IPS-18c (cell line): Measurements from ENCODE around the gene KCNK16.

Experiments
- H3K4me3 ChIP-seq: 2 replicates; pipeline ENCODE4 v1.7.0; 2013; ENCODE audit warnings: low read depth, mild to moderate bottlenecking, low read length, moderate library complexity; ENCODE audit not compliant: insufficient read depth
- H3K9me3 ChIP-seq: one replicate; pipeline ENCODE4 v1.6.1; 2013; ENCODE audit warnings: mild to moderate bottlenecking, low read length, moderate library complexity; ENCODE audit not compliant: control insufficient read depth, insufficient read depth

The KCNK16 gene

DNA sequence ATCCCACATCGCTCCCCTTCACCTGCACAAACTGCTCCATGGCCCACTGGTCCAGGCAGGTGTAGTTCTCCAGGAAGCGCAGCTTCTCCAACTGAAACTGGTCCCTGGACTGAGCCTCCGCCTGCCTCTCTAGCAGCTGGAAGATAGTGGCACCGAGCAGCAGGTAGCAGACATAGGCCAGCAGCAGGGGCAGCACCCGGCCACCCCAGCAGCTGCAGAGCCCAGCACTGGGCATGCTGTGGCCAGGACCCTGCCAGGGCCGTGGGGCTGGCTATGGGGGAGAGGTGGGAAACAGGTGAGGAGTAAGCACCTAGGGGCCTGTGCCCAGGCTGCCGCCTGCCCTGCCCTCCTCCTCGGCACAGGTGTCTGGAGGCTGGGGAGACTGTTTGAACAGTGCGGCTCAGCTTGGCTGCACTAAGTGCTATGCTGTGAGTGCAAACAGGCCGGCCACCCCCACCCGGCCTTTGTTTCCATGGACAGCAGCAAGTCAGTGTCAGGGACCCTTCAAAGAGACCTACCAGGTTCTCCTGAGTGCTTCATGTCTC is at the start of gene KCNK16:
KCNK16 (minus strand) TSS at position 397 of the 545 bp plus-strand sequence; CDS start at position 235, 162 bp downstream.
- no peak within 1 kb of the TSS for H3K4me3 ChIP-seq
- H3K9me3 ChIP-seq: no peaks in the 10 kb centered on the region

DNA sequence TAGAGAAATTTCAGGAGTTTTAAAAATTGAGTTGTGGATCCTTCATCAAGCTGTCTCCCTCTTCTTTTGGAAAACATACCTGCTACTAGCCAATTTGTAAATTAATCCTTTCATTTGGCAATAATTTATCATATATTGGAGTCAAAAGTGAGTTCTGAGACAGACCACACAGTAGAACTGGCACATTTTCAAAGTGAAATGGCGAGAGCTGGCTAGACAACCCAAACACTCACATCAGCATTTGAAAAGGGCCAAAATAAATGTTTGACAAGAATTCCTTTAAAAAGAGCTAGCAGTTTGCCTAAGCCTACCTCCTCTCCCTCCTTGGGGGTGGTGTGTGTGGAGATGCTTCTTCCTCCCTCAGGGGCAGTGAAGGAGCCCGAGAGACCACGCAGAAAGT is 47.9 kb upstream of the KCNK16 start:
- H3K4me3 ChIP-seq: no peak overlapping the region
- no peaks in the 10 kb centered on the region for H3K9me3 ChIP-seq

DNA sequence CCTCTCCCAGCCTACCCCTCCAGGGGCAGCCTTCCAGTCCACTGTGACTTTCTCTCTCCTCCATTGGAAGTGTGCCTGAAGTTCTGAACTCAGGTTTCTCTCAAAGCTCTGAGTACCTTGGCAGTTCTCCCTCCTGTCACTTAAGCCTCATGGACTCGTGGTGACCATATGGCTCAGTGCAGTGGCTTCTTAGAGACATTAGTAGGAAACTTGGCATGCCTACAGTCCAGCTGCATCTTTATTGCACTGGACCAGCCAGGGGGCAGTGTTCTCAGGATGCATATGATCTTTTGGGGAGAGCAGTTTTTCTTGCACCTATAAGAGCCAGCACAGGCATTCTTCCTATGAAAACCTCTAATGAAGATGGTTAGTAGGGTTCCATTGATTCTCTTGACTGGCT is 47.5 kb upstream of the KCNK16 start:
- H3K4me3 ChIP-seq: no peak overlapping the region
- no peaks in the 10 kb centered on the region for H3K9me3 ChIP-seq

DNA sequence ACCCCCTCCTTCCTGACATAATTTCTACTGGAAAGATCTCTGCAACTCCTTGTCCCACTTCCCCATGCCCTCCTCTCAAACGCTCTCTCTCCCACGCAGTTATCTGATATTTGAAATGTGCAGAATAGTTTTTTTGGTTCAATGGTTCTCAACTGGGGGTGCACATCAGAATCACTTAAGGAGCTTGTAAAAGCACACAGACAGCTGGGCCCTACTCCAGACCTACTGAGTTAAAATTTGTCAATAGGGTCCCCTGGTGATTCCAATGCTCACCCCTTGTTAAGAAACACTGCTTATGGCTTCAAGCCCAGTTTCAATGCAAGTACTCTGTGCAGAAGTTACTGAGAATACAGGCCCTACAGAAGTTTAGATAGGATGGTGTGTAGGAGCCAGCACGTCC is 45.2 kb upstream of the KCNK16 start:
- Histone ChIP-seq H3K4me3 (no peak overlapping the region), H3K9me3 (no peaks in the 10 kb centered on the region)

DNA sequence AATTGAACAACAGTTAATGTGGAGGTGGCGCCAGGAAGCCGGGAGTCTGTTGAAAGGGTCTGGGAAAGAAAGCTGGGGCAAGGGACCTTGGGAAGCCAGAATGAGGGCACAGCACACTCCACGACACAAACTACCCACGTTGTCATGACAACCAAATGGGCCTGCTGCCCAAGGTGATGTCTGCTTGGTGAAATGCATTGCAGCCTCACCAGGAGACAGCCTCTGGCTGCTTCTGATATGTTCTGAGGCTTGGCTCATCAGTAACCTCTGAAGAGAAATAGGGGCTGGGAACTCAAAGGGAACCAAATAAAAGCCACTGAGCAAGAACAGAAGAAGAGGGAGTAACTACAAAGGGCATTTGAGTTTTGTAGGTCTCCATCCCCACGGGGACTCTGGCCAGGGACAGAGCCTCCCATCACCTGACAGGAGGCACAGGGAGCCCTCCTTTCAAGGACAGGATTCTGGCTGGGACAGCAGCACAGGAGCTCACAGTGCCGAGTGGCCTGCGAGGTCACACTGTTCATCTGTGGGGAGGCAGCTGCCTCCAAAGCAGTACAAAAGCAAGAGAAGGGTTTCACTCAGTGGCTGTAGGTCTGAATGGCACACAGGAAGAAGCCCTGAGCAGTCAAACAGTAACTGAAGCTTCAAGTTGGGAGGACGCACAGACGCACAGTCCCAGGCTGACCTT is 44.6 kb upstream of the KCNK16 start:
- H3K4me3 ChIP-seq: no peak overlapping the region
- no peaks in the 10 kb centered on the region for H3K9me3 ChIP-seq

DNA sequence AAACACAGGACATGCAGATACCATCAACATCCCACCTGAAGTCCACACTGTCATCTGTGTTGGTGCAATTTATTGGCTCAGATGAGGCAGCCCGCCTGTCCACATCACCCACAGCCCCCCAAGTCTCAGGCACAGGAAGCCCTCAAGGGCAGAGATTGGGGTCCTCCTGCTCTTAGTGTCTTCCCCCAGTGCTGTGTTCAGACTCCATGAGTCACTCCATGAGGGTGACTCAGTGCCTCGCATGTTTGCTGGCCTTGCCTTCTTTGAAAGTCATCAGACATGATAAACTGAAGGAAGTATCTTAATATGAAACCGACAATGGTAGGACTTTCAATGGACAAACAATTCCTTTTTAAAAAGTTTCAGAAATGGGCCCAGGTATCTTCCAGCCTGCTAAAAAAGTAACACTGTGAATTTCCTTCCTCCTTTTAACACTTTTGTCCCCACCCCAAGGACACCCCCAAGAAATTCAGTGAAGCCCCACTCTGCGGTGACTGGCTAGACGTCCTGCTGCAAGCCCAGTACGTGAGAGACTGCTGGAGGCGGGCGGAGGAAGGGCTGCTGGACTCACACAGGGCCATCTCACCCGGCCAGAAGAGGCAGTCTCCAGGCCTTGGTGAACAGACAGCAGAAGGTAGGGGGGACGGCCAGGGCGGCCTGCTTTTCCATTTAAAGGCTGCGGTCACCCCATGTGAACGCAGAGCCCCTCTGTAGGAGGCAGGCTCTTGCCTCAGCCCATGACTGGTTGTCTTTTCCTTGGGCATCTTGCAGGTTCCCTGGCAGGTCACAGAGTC is 43.0 kb upstream of the KCNK16 start:
- H3K4me3 ChIP-seq: no peak overlapping the region
- H3K9me3 ChIP-seq: no peaks in the 10 kb centered on the region

DNA sequence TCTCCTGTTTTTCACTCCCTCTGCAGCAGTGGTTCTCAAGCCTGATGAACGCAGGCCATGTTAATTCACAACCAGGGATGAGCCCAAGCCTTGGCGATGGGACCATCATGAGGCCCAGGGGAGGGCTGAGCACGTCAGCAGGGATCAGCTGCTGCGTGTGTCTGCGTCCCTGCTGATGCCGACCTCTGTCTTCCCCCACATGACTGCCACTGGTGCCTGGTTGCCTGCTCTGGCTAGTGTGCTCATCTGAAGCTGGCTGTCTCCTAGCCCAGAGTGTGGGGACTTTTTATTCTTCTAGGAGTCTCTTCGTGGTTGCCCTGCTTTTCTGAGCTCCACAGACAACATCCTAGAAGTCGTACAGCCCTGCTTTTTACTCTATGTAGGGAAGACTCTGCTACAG is 40.8 kb upstream of the KCNK16 start:
- Histone ChIP-seq H3K9me3 (no peaks in the 10 kb centered on the region), H3K4me3 (no peak overlapping the region)

DNA sequence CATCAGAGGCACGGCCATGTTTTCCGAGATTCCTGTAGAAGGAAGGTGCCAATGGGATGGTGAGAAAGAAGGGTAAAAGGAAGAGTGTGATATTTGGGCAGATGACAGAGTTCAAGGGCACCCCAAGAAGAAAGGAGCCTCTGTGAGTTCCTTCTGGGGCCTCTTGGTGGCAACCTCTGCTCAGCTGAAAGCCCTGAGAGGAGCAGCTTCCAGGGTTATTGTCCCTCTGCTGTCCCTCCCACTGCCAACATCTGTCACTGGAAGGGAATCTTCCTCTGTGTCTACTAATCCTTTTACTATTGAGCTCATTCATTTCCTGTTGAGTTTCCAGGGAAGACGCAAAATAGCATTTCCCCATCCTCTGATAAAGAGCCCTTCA is 40.0 kb upstream of the KCNK16 start:
- no peaks in the 10 kb centered on the region for H3K9me3 ChIP-seq
- no peak overlapping the region for H3K4me3 ChIP-seq

DNA sequence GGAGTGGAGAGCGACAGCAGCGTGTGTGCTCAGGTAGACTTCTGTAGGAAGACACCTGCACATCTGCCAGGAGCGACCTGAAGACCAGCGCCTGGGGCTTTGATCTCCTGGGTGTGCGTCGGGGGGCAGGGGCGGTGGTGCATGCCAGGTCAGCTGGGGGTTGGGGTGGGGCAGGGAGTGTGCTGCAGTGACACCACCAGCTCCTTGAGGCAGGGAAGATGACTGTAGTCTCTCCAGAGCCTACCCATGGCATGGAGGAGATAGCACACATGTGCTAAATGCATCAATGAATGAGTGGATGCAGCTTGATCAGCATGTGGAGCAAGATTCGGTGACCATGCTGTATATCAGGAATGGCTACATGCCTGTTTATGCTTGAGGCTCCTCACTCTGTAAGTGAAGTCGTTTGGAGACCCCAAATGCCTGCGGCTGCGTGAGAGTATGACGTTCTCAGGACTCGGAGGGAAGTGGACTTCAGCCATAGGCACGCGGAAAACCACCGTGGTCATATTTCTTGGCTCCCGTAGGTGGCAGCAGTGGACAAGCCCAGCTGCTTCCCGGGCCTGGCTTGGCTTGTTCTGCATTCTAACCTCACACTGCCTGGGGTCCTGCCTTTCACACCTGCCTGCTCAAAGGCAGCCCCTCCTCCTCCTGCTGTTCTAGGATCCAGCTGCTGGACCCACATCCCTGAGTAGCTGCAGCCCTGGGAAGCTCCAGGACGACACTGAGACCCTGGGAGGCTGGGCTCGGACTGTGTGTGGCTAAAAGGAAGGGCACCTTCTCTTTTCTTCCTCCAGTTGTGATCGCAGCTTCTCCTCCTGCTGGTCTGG is 39.4 kb upstream of the KCNK16 start:
- no peak overlapping the region for H3K4me3 ChIP-seq

DNA sequence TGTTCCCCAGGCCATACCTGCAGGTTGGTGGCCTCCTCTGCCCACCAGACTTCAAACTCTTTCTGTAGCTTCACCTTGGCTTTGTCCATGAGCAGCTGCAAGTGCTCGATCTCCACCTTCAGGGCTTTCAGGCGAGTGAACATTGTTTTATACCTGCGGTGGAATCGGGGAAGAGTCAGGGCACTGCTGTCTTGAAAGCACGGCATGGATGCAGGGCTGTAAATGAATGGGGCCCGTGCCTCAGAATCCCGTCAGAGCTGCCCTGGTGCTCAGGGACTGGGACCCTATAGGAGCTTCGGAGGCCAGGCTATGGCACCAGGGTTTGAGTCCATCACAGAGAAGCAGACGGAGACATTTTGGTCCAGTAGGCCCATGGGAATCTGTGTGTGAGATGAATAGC is 37.9 kb upstream of the KCNK16 start:
- Histone ChIP-seq H3K4me3 (no peak overlapping the region), H3K9me3 (no peaks in the 10 kb centered on the region)

More for the DNA sequence above, 39.4 kb upstream of the KCNK16 start:
- no peaks in the 10 kb centered on the region for H3K9me3 ChIP-seq

DNA sequence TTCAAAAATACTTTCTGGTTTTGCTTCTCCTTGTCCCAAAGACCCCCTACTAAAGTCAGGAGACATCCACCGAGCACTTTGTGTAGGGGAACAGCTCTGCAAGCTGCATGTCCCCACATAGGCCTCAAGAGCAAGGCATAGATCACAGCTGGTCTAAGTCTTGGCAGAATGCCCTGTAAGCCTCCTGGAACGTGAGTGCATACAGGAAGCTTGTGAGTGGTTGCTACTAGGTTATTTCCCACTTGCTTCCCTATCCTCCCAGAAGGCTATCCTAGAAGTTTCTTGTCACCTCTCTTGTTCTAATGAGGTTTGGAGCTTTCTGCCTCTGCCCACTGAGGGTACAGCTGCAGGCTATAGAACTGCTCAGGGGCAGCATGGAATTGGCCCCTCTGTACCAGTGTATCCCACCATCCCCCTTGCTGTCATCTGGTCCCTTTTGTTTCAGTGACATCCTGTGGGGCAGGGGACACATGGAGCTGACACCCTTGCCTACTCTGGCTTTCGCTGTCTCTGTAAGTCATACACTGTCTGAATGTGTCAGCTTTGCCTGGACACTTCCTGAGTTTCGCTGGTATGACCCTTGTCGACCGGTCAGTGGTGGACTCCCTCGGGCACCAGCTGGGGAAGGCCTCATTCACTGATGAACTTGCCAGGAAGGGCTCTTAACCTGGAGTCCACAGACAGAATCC is 35.6 kb upstream of the KCNK16 start:
- no peaks in the 10 kb centered on the region for H3K9me3 ChIP-seq
- H3K4me3 ChIP-seq: no peak overlapping the region

DNA sequence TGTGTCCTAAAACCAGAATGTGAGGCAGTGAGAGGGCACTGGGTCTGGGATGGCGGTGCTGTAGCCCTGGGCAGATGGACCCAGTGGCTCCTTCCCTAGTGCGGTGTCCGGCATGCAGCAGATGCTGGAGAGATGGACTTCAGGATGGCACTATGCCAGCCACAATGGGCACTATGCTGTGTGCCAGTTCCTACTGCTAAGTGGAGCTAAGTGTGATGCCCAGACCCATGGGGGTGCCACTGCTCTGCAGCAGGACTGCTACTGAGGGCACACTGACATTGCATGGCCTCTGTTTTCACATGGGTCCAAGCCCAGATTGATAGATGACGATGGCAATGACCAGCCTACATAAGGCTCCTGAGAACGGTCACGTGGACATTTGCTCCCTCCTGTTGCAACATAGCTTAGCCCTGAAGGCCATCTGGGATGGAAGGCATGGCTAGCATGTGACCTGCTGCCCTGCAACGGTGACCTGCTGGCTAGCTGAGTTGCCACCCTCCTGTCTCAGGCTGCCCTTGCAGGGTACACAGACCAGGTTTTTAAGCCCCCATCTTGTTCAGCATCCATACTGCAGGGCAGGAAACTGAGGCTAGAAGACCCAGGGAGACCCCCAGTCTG is 31.3 kb upstream of the KCNK16 start:
- Histone ChIP-seq H3K4me3 (no peak overlapping the region), H3K9me3 (no peaks in the 10 kb centered on the region)

DNA sequence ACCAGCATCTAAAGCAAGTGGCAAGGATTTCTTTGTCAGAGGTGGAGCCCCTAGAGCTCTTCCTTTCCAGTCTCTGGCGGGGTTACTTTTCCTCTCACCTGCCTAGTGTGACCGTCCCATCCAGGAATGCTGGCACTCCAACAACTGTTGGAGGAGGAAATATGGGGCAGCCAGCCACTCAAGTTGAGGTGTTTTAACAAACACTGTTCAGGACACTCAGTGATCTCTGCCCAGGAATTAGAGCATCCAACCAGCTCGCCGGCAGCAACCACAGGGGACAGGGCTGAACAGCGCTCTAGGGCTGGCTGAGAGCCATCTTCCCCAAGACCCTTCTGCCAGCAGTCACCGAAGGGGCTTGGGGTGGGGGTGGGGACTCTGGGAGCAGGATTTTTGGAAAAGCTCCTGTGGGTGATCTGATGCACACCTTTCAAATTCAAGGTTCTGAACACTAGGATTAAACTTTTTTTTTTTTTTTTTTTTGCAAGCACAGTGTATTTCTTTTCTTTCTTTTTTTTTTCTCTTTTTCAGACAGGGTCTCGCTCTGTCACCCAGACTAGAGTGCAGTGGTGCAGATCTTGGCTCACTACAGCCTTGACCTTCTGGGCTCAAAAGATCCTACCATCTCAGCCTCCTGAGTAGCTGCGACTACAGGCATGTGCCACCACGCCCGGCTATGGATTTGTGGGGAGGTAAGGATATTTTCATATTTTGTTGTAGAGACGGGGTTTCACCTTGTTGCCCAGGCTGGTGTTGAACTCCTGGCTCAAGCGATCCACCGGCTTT is 28.4 kb upstream of the KCNK16 start:
- H3K4me3 ChIP-seq: no peak overlapping the region
- H3K9me3 ChIP-seq: no peaks in the 10 kb centered on the region

DNA sequence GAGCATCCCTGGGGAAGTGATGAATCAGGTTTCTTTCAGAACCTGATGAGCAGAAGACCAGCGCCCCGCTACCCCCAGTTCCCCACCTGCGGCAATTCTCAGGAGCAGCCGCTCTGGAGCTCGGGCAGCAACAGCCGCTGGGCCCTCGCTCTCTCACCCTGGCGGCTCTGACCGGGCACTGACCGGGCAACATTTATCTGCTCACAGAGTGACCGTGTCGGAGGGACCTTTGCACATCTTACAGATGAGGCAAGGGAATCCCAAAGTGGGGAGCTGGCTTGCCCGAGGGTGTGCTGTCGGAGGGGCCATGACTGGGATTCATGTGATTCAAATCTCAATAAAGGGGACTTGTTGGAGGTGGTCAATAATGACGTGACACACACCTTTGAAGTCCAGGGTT is 26.2 kb upstream of the KCNK16 start:
- no peak overlapping the region for H3K4me3 ChIP-seq
- no peaks in the 10 kb centered on the region for H3K9me3 ChIP-seq

DNA sequence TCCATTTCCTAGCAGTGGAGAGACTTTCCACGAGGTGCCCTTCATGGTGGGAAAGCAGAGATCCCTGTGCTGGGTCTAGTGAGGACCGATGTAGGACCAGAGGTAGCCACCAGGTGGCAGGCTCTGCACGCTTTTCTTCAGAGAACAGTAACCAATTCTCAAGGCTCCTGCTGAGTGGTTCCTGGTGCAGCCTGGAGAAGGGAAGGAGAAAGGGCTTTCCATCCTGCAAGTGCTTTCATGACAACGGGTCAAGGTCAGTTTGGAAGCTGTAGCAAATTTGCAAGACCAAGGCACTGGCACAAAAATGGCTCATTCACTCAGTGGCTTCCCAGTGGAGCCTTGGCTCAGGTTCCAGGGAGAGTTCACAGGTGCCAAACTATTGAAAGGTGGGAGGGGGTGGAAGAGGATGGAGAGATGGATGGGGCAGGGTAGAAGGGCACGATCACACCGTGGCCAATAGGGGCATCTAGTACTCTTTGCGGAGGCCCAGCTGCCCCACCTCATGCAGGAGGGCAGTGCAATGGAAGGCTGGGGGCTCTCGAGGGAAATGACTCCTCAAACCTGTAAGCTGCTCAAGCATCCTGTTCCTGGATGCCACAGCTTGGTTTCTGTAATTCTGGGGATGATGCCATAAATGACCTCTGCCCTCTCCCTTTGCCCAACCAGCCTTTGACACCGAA is 25.5 kb upstream of the KCNK16 start:
- Histone ChIP-seq H3K9me3 (no peaks in the 10 kb centered on the region), H3K4me3 (no peak overlapping the region)

DNA sequence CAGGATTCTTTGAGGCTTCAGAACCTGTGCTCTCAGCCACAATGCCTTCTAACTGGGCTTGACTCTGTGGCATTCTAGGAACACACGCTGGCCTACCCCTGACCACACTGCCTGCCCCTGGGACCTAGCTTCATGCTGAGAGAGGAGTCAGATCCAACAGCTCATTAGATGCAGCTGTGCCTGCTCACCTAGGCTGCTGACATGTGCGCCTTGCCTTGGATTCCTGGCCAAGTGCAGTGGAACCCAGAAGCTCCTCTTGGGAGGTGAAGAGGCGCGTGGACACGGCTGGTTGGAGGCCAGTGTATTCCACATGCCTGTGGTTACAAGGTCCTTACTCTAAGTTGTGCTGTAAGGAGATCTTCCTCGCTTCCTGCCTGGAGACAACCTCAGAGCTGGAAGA is 24.7 kb upstream of the KCNK16 start:
- Histone ChIP-seq H3K4me3 (no peak overlapping the region), H3K9me3 (no peaks in the 10 kb centered on the region)
